Lower lobe of right lung (tissue), 2 donors: ENCODE data around the gene PIAS2. TPM values are rescaled to one million over a fixed set of nuclear protein-coding genes. Genes with fewer than 3 reads are reported as not detected.
"Not testable (repeated sequence)": the region's sequence is repeated elsewhere in the genome, so short reads cannot be mapped to it uniquely, and the experiment has no call there.

Source experiments
- ATAC-seq, 2 donors: fragments of 200-7000 bp; cut with Tn5 transposase; one replicate each; pipeline ENCODE4 v1.9.1; 2020 to 2022; ENCODE audit warnings: mild to moderate bottlenecking in 2 of 2, moderate library complexity in 2 of 2
- DNase-seq: peaks from one replicate; pipeline ENCODE4 v3.0.0-alpha.2; 2020
- H3K27ac ChIP-seq: fragments of 200-600 bp; one replicate; pipeline ENCODE4 v1.8.0; 2022
- H3K27me3 ChIP-seq: fragments of 200-600 bp; one replicate; pipeline ENCODE4 v1.8.0; 2022; ENCODE audit warnings: low read depth
- H3K36me3 ChIP-seq: fragments of 200-600 bp; one replicate; pipeline ENCODE4 v1.8.0; 2022; ENCODE audit warnings: mild to moderate bottlenecking
- H3K4me1 ChIP-seq: fragments of 200-600 bp; one replicate; pipeline ENCODE4 v1.8.0; 2022
- H3K4me3 ChIP-seq: fragments of 200-600 bp; one replicate; pipeline ENCODE4 v1.8.0; 2022; ENCODE audit warnings: mild to moderate bottlenecking
- H3K9me3 ChIP-seq: fragments of 200-600 bp; one replicate; pipeline ENCODE4 v1.8.0; 2022
- intact Hi-C: fragments of 100-400 bp; cut with DNase I; formaldehyde crosslinking; loops from one replicate; pipeline ENCODE4 v1.11.0; 2022
- total RNA-seq: library from RNA; stranded (reverse); fragmentation: NEBNext Ultra II Directional; extraction: Animal tissue kit (Norgen Biotek cat#: 25700); gene quantifications from one replicate; pipeline ENCODE4 v1.2.1, GENCODE V29; 2021
- TF ChIP-seq, protein P1 (sequence below): fragments of 200-600 bp; IDR thresholded peaks from one replicate; pipeline ENCODE4 v1.8.0; 2022; ENCODE audit warnings: antibody characterized with exemption, mild to moderate bottlenecking
- donor health status: DM: no; HTN: yes; CAD: no; lungs with severe emphysema.

The PIAS2 gene
- total RNA-seq, 1 donor from 2014 or later: 36.6 TPM

DNA sequence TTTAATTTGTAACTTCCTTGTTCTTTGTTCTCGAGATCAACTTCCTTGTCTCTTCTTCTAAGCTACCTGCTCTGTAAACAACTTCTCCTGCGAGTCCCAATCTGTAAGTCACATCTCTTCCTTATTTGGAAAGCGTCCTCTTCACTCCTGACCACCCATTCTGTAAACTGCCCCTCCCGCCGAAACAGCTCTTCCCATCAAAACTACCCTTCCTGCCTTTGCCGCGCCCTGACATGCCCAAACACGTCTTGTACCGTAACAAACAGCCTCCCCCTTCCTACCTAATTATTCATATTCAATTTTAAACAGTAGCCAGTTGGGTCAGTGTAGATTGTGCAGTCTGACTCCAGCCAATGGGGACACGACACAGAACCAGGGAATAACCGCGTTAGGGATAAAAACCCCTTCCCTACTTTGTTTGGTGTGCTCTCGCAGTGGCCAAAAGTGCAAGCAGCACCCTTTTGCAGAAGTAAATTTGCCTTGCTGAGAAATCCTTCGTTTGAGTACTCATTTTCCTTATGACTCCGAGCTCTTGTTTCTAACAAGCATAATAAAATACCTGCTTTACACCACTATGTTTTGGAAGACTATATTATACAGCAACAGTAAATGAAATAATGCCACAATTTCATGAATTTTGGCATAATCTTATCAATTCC, 39.8 kb downstream of the PIAS2 start:
- TF ChIP-seq, protein P1, sequence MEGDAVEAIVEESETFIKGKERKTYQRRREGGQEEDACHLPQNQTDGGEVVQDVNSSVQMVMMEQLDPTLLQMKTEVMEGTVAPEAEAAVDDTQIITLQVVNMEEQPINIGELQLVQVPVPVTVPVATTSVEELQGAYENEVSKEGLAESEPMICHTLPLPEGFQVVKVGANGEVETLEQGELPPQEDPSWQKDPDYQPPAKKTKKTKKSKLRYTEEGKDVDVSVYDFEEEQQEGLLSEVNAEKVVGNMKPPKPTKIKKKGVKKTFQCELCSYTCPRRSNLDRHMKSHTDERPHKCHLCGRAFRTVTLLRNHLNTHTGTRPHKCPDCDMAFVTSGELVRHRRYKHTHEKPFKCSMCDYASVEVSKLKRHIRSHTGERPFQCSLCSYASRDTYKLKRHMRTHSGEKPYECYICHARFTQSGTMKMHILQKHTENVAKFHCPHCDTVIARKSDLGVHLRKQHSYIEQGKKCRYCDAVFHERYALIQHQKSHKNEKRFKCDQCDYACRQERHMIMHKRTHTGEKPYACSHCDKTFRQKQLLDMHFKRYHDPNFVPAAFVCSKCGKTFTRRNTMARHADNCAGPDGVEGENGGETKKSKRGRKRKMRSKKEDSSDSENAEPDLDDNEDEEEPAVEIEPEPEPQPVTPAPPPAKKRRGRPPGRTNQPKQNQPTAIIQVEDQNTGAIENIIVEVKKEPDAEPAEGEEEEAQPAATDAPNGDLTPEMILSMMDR: no peak
- Histone ChIP-seq H3K27ac (no peak overlapping the region), H3K27me3 (no peaks in the 10 kb centered on the region), H3K36me3 (no peaks in the 10 kb centered on the region), H3K9me3 (peaks cover 11% of the 10 kb centered on the region), H3K4me1 (no peaks in the 10 kb centered on the region), H3K4me3 (no peak overlapping the region)
- intact Hi-C loops: no loop called here
- DNase-seq (no peak), ATAC-seq (no peak)

GRCh38 chr18:46868169-46868921, 49.0 kb downstream of the PIAS2 start:
- Histone ChIP-seq H3K36me3 (no peaks in the 10 kb centered on the region), H3K27me3 (no peaks in the 10 kb centered on the region), H3K27ac (no peak overlapping the region), H3K4me1 (no peaks in the 10 kb centered on the region), H3K9me3 (peaks cover 15% of the 10 kb centered on the region), H3K4me3 (no peak overlapping the region)
- DNase-seq: no peak
- ATAC-seq: no peak
- intact Hi-C loops: no loop called here
- TF ChIP-seq, protein P1: no peak

DNA sequence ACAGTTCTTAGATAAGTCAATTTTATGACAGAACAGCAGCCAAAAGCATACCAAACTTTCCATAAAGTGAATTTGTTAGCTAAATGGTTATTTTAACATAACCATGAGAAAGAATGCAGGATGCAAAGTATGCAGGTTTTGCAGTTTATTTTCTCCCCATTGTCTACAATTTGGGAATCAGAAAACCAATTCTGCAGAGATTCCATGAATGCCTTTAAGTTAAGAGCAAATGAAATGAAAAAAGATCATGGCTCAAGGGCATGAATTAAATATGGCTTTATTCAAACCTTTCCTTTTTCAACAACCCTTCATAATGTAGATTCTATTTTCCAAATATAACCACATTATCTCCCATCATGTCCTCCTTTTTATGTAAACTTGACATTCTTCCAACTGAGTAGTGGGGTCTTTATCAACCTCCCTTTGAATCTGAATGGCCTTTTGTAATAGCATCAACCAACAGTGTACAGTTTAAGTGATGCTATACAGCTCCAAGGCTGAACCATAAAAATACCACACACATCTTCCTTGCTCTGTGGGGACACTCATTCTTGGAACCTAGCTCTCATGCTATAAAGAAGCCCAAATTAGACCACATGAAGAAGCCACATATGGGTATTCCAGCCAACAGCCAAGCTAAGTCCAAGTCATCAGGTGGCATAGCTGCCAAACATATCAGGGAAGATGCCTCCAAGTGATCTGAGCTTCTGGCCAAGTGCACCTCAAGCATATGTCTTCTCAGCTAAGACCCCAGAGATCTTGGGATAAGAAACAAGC, 49.8 kb downstream of the PIAS2 start:
- no peak overlapping the region for H3K27ac ChIP-seq
- ATAC-seq: no peak

GRCh38 chr18:46866523-46866922, 50.8 kb downstream of the PIAS2 start:
- no peak overlapping the region for H3K27ac ChIP-seq
- peaks cover 15% of the 10 kb centered on the region for H3K9me3 ChIP-seq
- H3K4me1 ChIP-seq: no peaks in the 10 kb centered on the region
- no peaks in the 10 kb centered on the region for H3K36me3 ChIP-seq
- TF ChIP-seq, protein P1: no peak
- DNase-seq (no peak), ATAC-seq (no peak)
- no peaks in the 10 kb centered on the region for H3K27me3 ChIP-seq
- intact Hi-C loops: no loop called here
- H3K4me3 ChIP-seq: no peak overlapping the region

More for the DNA sequence above, 49.8 kb downstream of the PIAS2 start:
- Histone ChIP-seq H3K27me3 (no peaks in the 10 kb centered on the region), H3K9me3 (peaks cover 15% of the 10 kb centered on the region), H3K36me3 (no peaks in the 10 kb centered on the region), H3K4me3 (no peak overlapping the region), H3K4me1 (no peaks in the 10 kb centered on the region)
- TF ChIP-seq, protein P1: no peak
- DNase-seq: no peak
- intact Hi-C loops: no loop called here

GRCh38 chr18:46865245-46865644, 52.1 kb downstream of the PIAS2 start:
- H3K4me1 ChIP-seq, DNase-seq, H3K36me3 ChIP-seq, ATAC-seq, H3K4me3 ChIP-seq, H3K27ac ChIP-seq, intact Hi-C loops, H3K27me3 ChIP-seq: not testable (repeated sequence)
- H3K9me3 ChIP-seq: peaks cover 15% of the 10 kb centered on the region
